LNCaP clone FGC (cell line): ENCODE results near the gene SPATA17.

Experiments
- DNase-seq: peaks from one replicate; pipeline ENCODE4 v3.0.0-alpha.2; 2011; ENCODE audit warnings: low read depth
- H3K4me3 ChIP-seq: 2 replicates; pipeline ENCODE4 v1.5.1; 2011; ENCODE audit warnings: mild to moderate bottlenecking, low read depth, low read length, control low read depth
- TF ChIP-seq, protein P1 (sequence below): IDR thresholded peaks from 2 replicates; pipeline ENCODE4 v1.5.1; 2012; ENCODE audit warnings: mild to moderate bottlenecking; ENCODE audit not compliant: control insufficient read depth, insufficient read depth; ENCODE audit errors: extremely low read depth

The SPATA17 gene

DNA sequence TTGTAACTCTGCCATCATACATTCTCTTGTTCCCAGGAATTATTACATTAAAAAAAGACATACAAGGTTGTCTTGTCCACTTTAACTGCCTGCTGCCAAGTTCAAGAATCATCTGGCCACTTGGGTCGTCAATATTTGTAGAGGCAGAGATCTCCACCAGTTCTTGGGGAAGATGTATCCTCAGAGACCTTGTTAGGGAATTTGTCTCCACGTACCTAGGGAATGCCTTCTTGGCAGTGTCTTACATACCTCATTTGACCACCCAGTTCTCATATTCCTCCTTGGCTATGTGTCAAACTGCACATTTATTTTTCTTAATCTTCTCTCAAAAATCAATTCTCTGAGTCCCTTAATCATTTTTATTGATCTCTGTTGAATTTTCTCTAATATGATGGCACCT is 266.0 kb downstream of the SPATA17 start:
- TF ChIP-seq, protein P1, sequence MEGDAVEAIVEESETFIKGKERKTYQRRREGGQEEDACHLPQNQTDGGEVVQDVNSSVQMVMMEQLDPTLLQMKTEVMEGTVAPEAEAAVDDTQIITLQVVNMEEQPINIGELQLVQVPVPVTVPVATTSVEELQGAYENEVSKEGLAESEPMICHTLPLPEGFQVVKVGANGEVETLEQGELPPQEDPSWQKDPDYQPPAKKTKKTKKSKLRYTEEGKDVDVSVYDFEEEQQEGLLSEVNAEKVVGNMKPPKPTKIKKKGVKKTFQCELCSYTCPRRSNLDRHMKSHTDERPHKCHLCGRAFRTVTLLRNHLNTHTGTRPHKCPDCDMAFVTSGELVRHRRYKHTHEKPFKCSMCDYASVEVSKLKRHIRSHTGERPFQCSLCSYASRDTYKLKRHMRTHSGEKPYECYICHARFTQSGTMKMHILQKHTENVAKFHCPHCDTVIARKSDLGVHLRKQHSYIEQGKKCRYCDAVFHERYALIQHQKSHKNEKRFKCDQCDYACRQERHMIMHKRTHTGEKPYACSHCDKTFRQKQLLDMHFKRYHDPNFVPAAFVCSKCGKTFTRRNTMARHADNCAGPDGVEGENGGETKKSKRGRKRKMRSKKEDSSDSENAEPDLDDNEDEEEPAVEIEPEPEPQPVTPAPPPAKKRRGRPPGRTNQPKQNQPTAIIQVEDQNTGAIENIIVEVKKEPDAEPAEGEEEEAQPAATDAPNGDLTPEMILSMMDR, result no peak
- no peak for DNase-seq
- H3K4me3 ChIP-seq, result no peak overlapping the region

DNA sequence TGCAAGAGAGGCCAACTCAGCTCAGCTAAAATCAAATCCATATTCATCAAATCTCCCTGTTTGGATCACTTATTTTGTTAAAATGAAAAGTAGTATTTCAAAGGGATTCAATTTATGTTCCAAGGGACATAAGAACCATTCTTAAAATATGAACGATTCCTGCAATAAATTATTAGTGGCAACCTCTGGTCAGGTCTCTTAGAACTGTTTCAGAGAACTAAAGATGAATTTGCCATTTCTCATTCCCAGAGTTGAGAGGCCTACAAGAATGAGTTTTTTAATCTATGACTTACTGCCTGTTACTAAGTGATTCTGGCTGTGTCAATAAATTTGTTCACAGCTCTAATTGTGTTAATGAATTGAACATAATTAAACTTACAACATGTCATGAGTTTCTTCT is 268.5 kb downstream of the SPATA17 start:
- DNase-seq, result no peak

DNA sequence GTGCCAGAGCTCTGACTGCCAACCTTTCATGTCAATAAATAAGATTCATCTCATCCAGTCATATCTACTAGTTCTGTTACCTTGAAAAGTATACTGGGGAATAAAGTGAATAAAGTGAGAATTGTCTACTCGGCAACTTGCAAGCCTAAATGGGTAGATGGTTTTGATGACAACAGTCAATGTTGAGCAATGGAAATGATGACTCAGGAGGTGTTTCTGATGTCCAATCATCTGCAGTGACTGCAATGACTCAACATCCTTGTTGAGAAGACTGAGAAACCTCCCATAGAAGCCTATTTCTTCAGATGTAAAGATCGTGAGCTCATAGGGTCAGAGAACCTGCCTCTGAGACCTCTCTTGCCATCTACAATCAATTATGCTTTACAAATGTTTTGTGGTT is 276.4 kb downstream of the SPATA17 start:
- no peak overlapping the region for H3K4me3 ChIP-seq
- DNase-seq, result no peak
- TF ChIP-seq, protein P1, result no peak

More for the DNA sequence above, 268.5 kb downstream of the SPATA17 start:
- TF ChIP-seq, protein P1, result no peak
- no peak overlapping the region for H3K4me3 ChIP-seq

DNA sequence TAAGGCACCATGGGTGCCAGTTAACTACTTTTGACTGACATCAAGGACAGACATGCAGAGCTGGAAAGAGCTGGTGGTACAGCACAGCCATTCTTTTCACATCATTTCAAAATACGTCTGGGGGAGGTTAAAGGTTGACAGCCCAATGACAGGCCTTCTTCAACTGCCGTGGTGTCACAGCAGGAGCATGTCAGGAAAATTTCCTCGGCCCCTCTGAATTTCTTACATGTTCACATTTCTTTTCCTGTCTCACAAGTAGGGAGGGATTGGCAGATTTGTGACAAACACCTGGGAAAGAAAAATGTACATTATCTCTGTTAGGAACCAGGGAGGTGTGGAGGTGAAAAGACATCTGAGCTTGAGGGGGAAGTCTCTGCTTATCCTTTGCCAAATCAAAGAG is 279.1 kb downstream of the SPATA17 start:
- TF ChIP-seq, protein P1, result no peak
- DNase-seq, result no peak
- H3K4me3 ChIP-seq, result no peak overlapping the region

DNA sequence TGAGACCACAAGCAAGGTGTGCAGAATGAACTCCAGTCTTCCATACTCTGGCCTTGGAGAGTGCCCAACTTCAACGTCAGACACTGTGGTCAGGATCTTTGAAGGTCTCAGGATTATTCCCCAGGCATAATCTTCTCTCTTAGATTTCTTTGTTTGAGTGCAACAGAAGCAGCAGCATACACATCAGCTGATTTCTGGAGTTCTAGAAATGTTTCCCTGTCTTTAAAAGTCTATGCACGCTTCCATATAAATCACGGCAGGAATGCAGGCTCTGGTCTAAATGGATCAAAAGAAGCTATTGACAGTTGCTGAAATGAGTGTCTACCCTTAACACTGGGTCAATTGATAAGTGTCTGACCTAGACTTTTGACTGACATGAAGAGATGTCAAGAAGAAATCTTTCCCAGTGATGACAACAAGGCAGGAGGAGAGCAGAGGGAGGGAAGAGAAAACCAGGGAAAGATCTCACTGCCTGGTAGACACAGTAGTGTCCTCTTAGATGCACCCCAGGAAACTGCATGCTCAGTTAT is 279.7 kb downstream of the SPATA17 start:
- DNase-seq, result no peak
- H3K4me3 ChIP-seq, result no peak overlapping the region
- TF ChIP-seq, protein P1, result no peak

DNA sequence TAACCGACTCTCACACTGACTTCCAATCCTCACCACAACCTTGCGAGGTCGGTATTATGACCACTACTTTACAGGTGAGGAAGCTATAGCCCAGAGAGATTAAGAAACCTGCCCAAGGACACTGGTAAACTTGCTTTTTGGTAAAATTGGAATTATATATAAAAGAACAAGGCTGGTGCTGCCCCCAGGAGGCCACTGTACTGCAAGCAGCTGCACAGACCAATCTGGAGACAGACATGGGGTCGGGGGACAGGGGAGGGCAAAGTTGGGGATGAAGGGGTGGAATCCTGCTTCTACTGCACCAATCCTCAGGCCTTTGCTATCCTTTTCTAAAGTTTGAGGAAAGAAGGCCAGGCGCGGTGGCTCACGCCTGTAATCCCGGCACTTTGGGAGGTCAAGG is 280.8 kb downstream of the SPATA17 start:
- TF ChIP-seq, protein P1, result peak; percentile 64
- no peak for DNase-seq
- no peak overlapping the region for H3K4me3 ChIP-seq

DNA sequence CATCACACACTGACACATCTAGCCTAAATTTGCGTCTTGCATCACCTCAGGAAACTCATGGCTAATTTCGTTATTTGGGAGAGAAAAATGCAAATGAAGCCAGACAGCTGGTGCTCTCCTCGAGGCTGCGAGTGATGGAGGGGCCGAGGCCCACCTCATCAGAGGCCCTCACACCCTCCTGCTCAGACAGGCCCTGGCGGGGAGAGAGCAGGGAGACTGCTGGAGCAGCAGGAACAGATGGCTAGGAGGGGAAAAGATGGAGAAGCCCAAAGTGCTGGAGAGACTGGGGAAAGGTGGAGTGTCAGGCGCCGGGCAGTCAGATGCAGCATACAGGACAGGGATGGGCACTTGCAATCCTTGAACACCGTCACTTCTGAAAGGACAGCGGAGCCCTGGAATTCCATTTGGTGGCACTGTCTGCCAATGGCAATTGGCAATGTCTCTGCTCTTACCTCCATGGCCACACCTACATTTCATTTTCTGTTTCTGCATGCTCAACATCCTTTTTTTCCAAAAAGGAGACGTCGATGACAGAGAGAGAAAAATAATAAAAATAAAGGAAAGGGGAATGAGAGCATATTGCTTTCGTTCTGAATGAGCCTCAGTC is 286.2 kb downstream of the SPATA17 start:
- H3K4me3 ChIP-seq, result no peak overlapping the region
- TF ChIP-seq, protein P1, result peak; percentile 37
- no peak for DNase-seq
